H1 (cell line): ENCODE results near the gene COX5B. TPM values are rescaled to one million over a fixed set of nuclear protein-coding genes. Genes with fewer than 3 reads are reported as not detected.

ENCODE experiments used
- CTCF ChIA-PET: fragments of 300-600 bp; sonication (Branson Sonifier 250); formaldehyde crosslinking; loops from one replicate; lab custom pipeline; 2021; ENCODE audit not compliant: partially characterized antibody; lab: Charles Lee
- POLR2A ChIA-PET: fragments of 300-600 bp; sonication (Branson Sonifier 250); formaldehyde crosslinking; loops from one replicate; lab custom pipeline; 2021; ENCODE audit warnings: inconsistent platforms; ENCODE audit not compliant: partially characterized antibody; lab: Charles Lee
- DNase-seq, 2 experiments: peaks; one replicate each; pipeline versions ENCODE4 v3.0.0 to v3.0.0-alpha.2; 2010 to 2022; ENCODE audit warnings: low spot score in 2 of 2, low read depth in 1 of 2, mixed read lengths in 1 of 2
- FAIRE-seq: peaks from 2 replicates; lab custom pipeline; 2011; peaks lifted over from hg19 to GRCh38; lab: Jason Lieb, UNC
- H2AFZ ChIP-seq: 2 replicates; pipeline ENCODE4 v1.8.1; 2012; ENCODE audit warnings: low read length, inconsistent platforms
- H2AK5ac ChIP-seq: 2 replicates; pipeline ENCODE4 v1.6.1; 2013; ENCODE audit warnings: low read depth, low read length
- H2BK120ac ChIP-seq: replicated peaks from 2 replicates; pipeline ENCODE3; 2013; ENCODE audit warnings: low read depth, low read length, inconsistent platforms
- H2BK12ac ChIP-seq: 2 replicates; pipeline ENCODE4 v1.6.1; 2013; ENCODE audit warnings: low read depth, low read length
- H2BK15ac ChIP-seq: 2 replicates; pipeline ENCODE4 v1.6.1; 2013; ENCODE audit warnings: low read length
- H2BK20ac ChIP-seq: 2 replicates; pipeline ENCODE4 v1.6.1; 2013; ENCODE audit warnings: low read length
- H2BK5ac ChIP-seq: 2 replicates; pipeline ENCODE4 v1.6.1; 2013; ENCODE audit warnings: low read depth, low read length
- H3K14ac ChIP-seq: 2 replicates; pipeline ENCODE4 v1.6.1; 2013; ENCODE audit warnings: inconsistent platforms; ENCODE audit not compliant: insufficient read length
- H3K18ac ChIP-seq: 2 replicates; pipeline ENCODE4 v1.6.1; 2013; ENCODE audit warnings: low read length; ENCODE audit errors: extremely low read depth
- H3K23ac ChIP-seq: 2 replicates; pipeline ENCODE4 v1.6.1; 2013; ENCODE audit warnings: inconsistent platforms; ENCODE audit not compliant: insufficient read length
- H3K23me2 ChIP-seq: 2 replicates; pipeline ENCODE4 v1.6.1; 2013; ENCODE audit warnings: low read depth, low read length
- H3K27ac ChIP-seq: 2 replicates; pipeline ENCODE4 v1.6.1; 2011; ENCODE audit warnings: low read depth, low read length, inconsistent platforms
- H3K27me3 ChIP-seq, 4 experiments: replicated peaks in 1 of 4; 1 replicate in 1 of 4; 2 replicates in 3 of 4; pipeline versions ENCODE4 v1.6.1 to v1.8.1; 2011 to 2013; ENCODE audit warnings: low read length in 3 of 4, mild to moderate bottlenecking in 3 of 4, inconsistent platforms in 2 of 4, mixed read lengths in 2 of 4, moderate library complexity in 1 of 4; ENCODE audit not compliant: control insufficient read depth in 3 of 4, insufficient read depth in 3 of 4; ENCODE audit errors: extremely low read depth in 1 of 4
- H3K36me3 ChIP-seq, 4 experiments: 2 replicates each; pipeline versions ENCODE4 v1.6.1 to v1.8.1; 2011 to 2013; ENCODE audit warnings: mild to moderate bottlenecking in 4 of 4, low read length in 3 of 4, moderate library complexity in 2 of 4, control low read depth in 1 of 4, inconsistent platforms in 1 of 4; ENCODE audit not compliant: insufficient read depth in 4 of 4, control insufficient read depth in 2 of 4
- H3K4ac ChIP-seq: replicated peaks from 2 replicates; pipeline ENCODE3; 2013; ENCODE audit warnings: low read length, low read depth, mixed read lengths, inconsistent platforms; ENCODE audit not compliant: insufficient read length
- H3K4me1 ChIP-seq, 4 experiments: replicated peaks in 1 of 4; 1 replicate in 1 of 4; 2 replicates in 3 of 4; pipeline versions ENCODE4 v1.6.1 to v1.8.1; 2011 to 2013; ENCODE audit warnings: low read length in 3 of 4, inconsistent platforms in 2 of 4, mixed read lengths in 1 of 4; ENCODE audit not compliant: insufficient read depth in 4 of 4, control insufficient read depth in 3 of 4
- H3K4me2 ChIP-seq, 2 experiments: 2 replicates each; pipeline versions ENCODE4 v1.6.1 to v1.8.1; 2011 to 2013; ENCODE audit warnings: low read depth in 2 of 2, low read length in 2 of 2, control low read depth in 1 of 2, inconsistent platforms in 1 of 2, mild to moderate bottlenecking in 1 of 2; ENCODE audit not compliant: insufficient read depth in 1 of 2
- H3K4me3 ChIP-seq, 4 experiments: fragments of 200-600, 300-600 bp in 1 of 4; sonication (generic), shearing (Covaris generic), sonication (Bioruptor Twin) in 1 of 4; 2 replicates each; pipeline versions ENCODE4 v1.5.1 to v1.8.1; 2011 to 2016; ENCODE audit warnings: low read length in 4 of 4, low read depth in 3 of 4, control low read depth in 2 of 4, inconsistent platforms in 2 of 4, mild to moderate bottlenecking in 2 of 4, mixed read lengths in 1 of 4, moderate library complexity in 1 of 4; ENCODE audit not compliant: insufficient read depth in 2 of 4; ENCODE audit errors: extremely low read depth in 1 of 4
- H3K56ac ChIP-seq: replicated peaks from 2 replicates; pipeline ENCODE3; 2013; ENCODE audit warnings: low read depth, mild to moderate bottlenecking, mixed read lengths, low read length, inconsistent platforms; ENCODE audit not compliant: insufficient read length
- H3K79me1 ChIP-seq: 2 replicates; pipeline ENCODE4 v1.6.1; 2013; ENCODE audit warnings: low read depth, low read length, control low read depth
- H3K79me2 ChIP-seq, 2 experiments: 2 replicates each; pipeline versions ENCODE4 v1.6.1 to v1.8.1; 2012 to 2013; ENCODE audit warnings: low read length in 2 of 2, mild to moderate bottlenecking in 2 of 2, inconsistent platforms in 1 of 2; ENCODE audit not compliant: insufficient read depth in 2 of 2, control insufficient read depth in 1 of 2
- H3K9ac ChIP-seq, 4 experiments: replicated peaks in 1 of 4; 1 replicate in 1 of 4; 2 replicates in 3 of 4; pipeline versions ENCODE4 v1.6.1 to v1.8.1; 2011 to 2013; ENCODE audit warnings: low read depth in 3 of 4, low read length in 3 of 4, control low read depth in 2 of 4, mild to moderate bottlenecking in 2 of 4, moderate library complexity in 2 of 4, inconsistent platforms in 1 of 4; ENCODE audit errors: extremely low read depth in 1 of 4
- H3K9me3 ChIP-seq, 2 experiments: 2 replicates each; pipeline versions ENCODE4 v1.6.1 to v1.8.1; 2012 to 2013; ENCODE audit warnings: mild to moderate bottlenecking in 2 of 2, moderate library complexity in 2 of 2, control low read depth in 1 of 2, inconsistent platforms in 1 of 2, low read depth in 1 of 2, low read length in 1 of 2, mixed read lengths in 1 of 2; ENCODE audit not compliant: insufficient read depth in 2 of 2
- H4K20me1 ChIP-seq, 2 experiments: replicated peaks in 1 of 2; 2 replicates each; pipeline versions ENCODE3 to v1.8.1; 2011 to 2013; ENCODE audit warnings: inconsistent platforms in 2 of 2, low read length in 2 of 2, mild to moderate bottlenecking in 1 of 2; ENCODE audit not compliant: insufficient read depth in 2 of 2, control insufficient read depth in 1 of 2
- H4K5ac ChIP-seq: 2 replicates; pipeline ENCODE4 v1.6.1; 2013; ENCODE audit warnings: low read length, low read depth, mixed read lengths, inconsistent platforms; ENCODE audit not compliant: insufficient read length
- H4K8ac ChIP-seq: 2 replicates; pipeline ENCODE4 v1.8.0; 2013; ENCODE audit warnings: mild to moderate bottlenecking, moderate library complexity, low read length, inconsistent platforms; ENCODE audit not compliant: insufficient read depth; ENCODE audit errors: extremely low read depth
- H4K91ac ChIP-seq: replicated peaks from 2 replicates; pipeline ENCODE3; 2013; ENCODE audit warnings: low read length, mixed read lengths, inconsistent platforms; ENCODE audit not compliant: insufficient read length
- E2F6 ChIP-seq: IDR thresholded peaks from 2 replicates; pipeline ENCODE4 v1.6.1; 2012; ENCODE audit warnings: inconsistent platforms
- MAX ChIP-seq: IDR thresholded peaks from 2 replicates; pipeline ENCODE4 v1.6.1; 2012; ENCODE audit warnings: inconsistent platforms
- RXRA ChIP-seq: IDR thresholded peaks from 2 replicates; pipeline ENCODE4 v1.6.1; 2011; ENCODE audit warnings: low read depth, mild to moderate bottlenecking, low read length, moderate library complexity; ENCODE audit not compliant: insufficient read depth
- WGBS, 2 experiments: shearing (Covaris generic) in 1 of 2; methylation state at CpG; one replicate each; pipeline versions ENCODE4 v1.1.6 to v1.1.7; 2013 to 2015; ENCODE audit warnings: low lambda C conversion rate in 2 of 2, mixed read lengths in 2 of 2, inconsistent platforms in 1 of 2, low coverage in 1 of 2, missing lambda C conversion rate in 1 of 2; ENCODE audit not compliant: insufficient replicate concordance in 2 of 2, insufficient coverage in 1 of 2, insufficient read length in 1 of 2; ENCODE audit errors: extremely low coverage in 1 of 2, missing lambda C conversion rate in 1 of 2; 5-methylcytosine and 5-hydroxymethylcytosine counted together
- polyA plus RNA-seq, 7 experiments: library from polyadenylated mRNA; depleted of rRNA in 3 of 7; stranded (reverse) in 5 of 7; unstranded in 2 of 7; fragments of >200 nt in 5 of 7; fragments of 200-250 nt in 2 of 7; gene quantifications; 1 replicate in 5 of 7; 2 replicates in 1 of 7; 4 replicates in 1 of 7; pipeline versions ENCODE4 v1.2.1 to v1.2.3, GENCODE V29; 2011 to 2013; ENCODE audit warnings: missing spikeins in 2 of 7, mixed read lengths in 2 of 7
- total RNA-seq: library from RNA; stranded (reverse); fragmentation: NEBNext Ultra II Directional; extraction: Animal tissue kit (Norgen Biotek cat#: 25700); gene quantifications from 2 replicates; pipeline ENCODE4 v1.2.1, GENCODE V29; 2021

The COX5B gene
- total and polyA plus RNA-seq, 2 of the 8 experiments (the other 6 are each of a cell fraction or from before 2014, with no cell fraction given), result 233 to 468 TPM

DNA sequence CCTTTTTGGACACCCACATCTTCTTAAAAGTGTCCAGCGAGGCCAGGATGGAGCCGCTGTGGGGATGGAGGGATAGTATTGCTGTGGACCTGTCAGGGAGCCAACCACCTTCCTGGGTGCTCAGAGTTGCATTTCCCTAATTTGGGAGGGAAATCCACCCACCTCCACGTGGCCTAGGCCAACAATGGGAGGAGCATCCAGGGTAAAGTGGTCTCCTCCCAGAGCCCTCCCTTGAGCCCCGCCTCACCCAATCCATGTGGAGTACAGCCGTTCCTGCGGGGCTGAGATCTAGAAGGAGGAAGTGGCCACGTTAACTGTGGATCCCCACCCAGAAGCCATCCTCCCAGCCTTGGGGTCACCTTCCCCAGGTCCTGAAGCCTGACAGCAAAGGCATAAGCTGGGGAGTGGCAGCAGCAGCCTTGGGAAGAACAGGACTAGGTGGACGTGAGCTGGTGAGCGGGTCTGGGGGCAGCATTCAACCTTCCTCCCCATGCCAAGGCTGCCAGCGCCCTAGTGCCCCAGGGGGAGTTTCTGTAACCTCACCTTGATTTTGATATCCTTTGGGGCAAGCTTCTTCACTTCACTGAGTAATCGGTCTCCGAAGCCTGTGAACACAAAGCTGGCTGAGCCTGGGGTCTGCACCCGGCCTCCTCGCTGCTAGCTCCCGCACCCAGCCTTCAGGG, 11.2 kb downstream of the COX5B start:
- no peak overlapping the region for H4K5ac ChIP-seq
- H2AK5ac ChIP-seq, result no peak overlapping the region
- H2BK5ac ChIP-seq, result no peak overlapping the region
- H3K36me3 ChIP-seq, result peaks cover 3 to 24% (median 7%) of the 10 kb centered on the region in 4 experiments; a peak in 5 of 8 replicates
- ChIA-PET POLR2A (interaction anchor here (1.0 to 4.2 kb wide), 2 partner anchors 11 to 34 kb away, joined by 3 to 27 read pairs; partner anchors contain the start of gene COX5B), CTCF (interaction anchor here (0.5 to 1.4 kb wide), 4 partner anchors 14 to 67 kb away, joined by 3 to 8 read pairs (median 4); no protein-coding TSS in a partner anchor)
- H3K9ac ChIP-seq, result no peak overlapping the region
- H3K4me2 ChIP-seq, result no peak overlapping the region
- H3K79me1 ChIP-seq, result peaks cover 8% of the 10 kb centered on the region
- no peak overlapping the region for H3K4me3 ChIP-seq
- H4K91ac ChIP-seq, result no peak overlapping the region
- H3K23me2 ChIP-seq, result no peaks in the 10 kb centered on the region
- 93% methylated on average over 14 of the region's 15 CpGs; no CpG with 5 or more reads in 1 of the 2 experiments for WGBS, 2 experiments
- 0 out of 4 replicates have a peak, but pooled peaks cover 0 to 5% of the 10 kb centered on the region in 2 experiments for H3K9me3 ChIP-seq
- TF ChIP-seq RXRA (no peak), MAX (peak; percentile 42; the same call in 1 of the 2 replicates), E2F6 (peak; percentile 65)
- no peaks in the 10 kb centered on the region for H3K27me3 ChIP-seq
- no peak overlapping the region for H3K23ac ChIP-seq
- H2AFZ ChIP-seq, result no peak overlapping the region
- no peak overlapping the region for H4K8ac ChIP-seq
- no peak overlapping the region for H2BK15ac ChIP-seq
- no peak overlapping the region for H3K14ac ChIP-seq
- peaks cover 0 to 10% of the 10 kb centered on the region in 2 experiments for H4K20me1 ChIP-seq
- peaks cover 0 to under 1% (median 0%) of the 10 kb centered on the region in 4 experiments; a peak in 1 of 7 replicates for H3K4me1 ChIP-seq
- no peak for FAIRE-seq
- no peak overlapping the region for H2BK20ac ChIP-seq
- no peak overlapping the region for H3K27ac ChIP-seq
- H3K18ac ChIP-seq, result no peak overlapping the region
- no peak overlapping the region for H3K4ac ChIP-seq
- no peak overlapping the region for H2BK120ac ChIP-seq
- H3K79me2 ChIP-seq, result peaks cover 0 to 14% of the 10 kb centered on the region in 2 experiments; a peak in 2 of 4 replicates
- H2BK12ac ChIP-seq, result no peak overlapping the region
- DNase-seq, result peak in 1 of 2 experiments; percentile 41
- no peak overlapping the region for H3K56ac ChIP-seq
